GM10847 (cell line): ENCODE measurements around the gene LSAMP.

Experiments used
- POLR2A ChIP-seq: IDR thresholded peaks from 2 replicates; pipeline ENCODE4 v1.6.1; 2011; ENCODE audit not compliant: insufficient read length; ENCODE audit errors: extremely low read depth

The LSAMP gene

DNA sequence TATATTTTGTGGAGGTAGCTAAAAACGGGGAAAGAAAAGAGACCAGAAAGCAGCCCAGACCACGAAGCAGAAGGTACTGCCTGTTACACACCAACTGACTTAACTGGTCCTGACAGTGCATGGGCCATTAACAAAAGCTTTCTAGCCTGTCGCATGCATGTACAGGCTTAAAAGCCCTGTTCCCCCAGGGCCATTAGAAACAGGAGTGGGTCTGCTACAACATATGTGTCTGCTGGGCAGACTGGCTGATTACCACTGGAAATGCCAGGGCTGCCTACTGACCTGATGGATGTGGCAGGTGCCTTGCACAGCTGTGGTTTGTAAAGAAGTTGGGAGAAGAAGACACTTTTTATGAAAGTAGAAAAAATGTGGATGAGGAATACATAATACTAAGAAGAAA is 684.6 kb downstream of the LSAMP start:
- no peak for TF ChIP-seq POLR2A

GRCh38 chr3:115758076-115758763 is 687.1 kb downstream of the LSAMP start:
- TF ChIP-seq POLR2A, result no peak
